B cell (primary cell): Measurements from ENCODE around the gene SOX15. TPM values are rescaled to one million over a fixed set of nuclear protein-coding genes. Genes with fewer than 3 reads are reported as not detected.

Experiments
- ATAC-seq: fragments of 200-7000 bp; cut with Tn5 transposase; one replicate; pipeline ENCODE4 v1.10.0; 2021; ENCODE audit warnings: low read depth, mild to moderate bottlenecking, moderate number of reproducible peaks, moderate library complexity
- CTCF ChIA-PET: fragments of 350-600 bp; sonication (Branson Sonifier 250); formaldehyde crosslinking; loops from one replicate; lab custom pipeline; 2021; ENCODE audit warnings: antibody characterized with exemption, inconsistent platforms; lab: Charles Lee
- POLR2A ChIA-PET: fragments of 350-600 bp; sonication (Branson Sonifier 250); formaldehyde crosslinking; loops from one replicate; lab custom pipeline; 2021; ENCODE audit warnings: antibody characterized with exemption; lab: Charles Lee
- DNase-seq: peaks from one replicate; pipeline ENCODE4 v3.0.0; 2013
- H2AFZ ChIP-seq: 2 replicates; pipeline ENCODE4 v1.6.1; 2012; ENCODE audit warnings: mild to moderate bottlenecking, low read depth, low read length; ENCODE audit not compliant: insufficient read depth, poor library complexity, severe bottlenecking
- H3K27ac ChIP-seq, 2 donors: 1 replicate in 1 of 2; 2 replicates in 1 of 2; pipeline ENCODE4 v1.5.1; 2012 to 2013; ENCODE audit warnings: low read length in 2 of 2, mild to moderate bottlenecking in 2 of 2, moderate library complexity in 1 of 2
- H3K27me3 ChIP-seq, 4 experiments: fragments of 200-600 bp in 1 of 4; sonication (generic) in 1 of 4; replicated peaks in 1 of 4; 1 replicate in 2 of 4; 2 replicates in 2 of 4; pipeline versions ENCODE4 v1.6.1 to v1.7.0; 2013 to 2016; ENCODE audit warnings: low read length in 3 of 4, mild to moderate bottlenecking in 2 of 4, mixed read lengths in 1 of 4, moderate library complexity in 1 of 4; ENCODE audit not compliant: insufficient read depth in 4 of 4, control insufficient read depth in 3 of 4; ENCODE audit errors: control extremely low read depth in 1 of 4
- H3K36me3 ChIP-seq, 2 experiments: replicated peaks in 1 of 2; 1 replicate in 1 of 2; 2 replicates in 1 of 2; pipeline versions ENCODE4 v1.6.1 to v1.7.1; 2013; ENCODE audit warnings: low read length in 1 of 2; ENCODE audit not compliant: insufficient read depth in 2 of 2, control insufficient read depth in 1 of 2; ENCODE audit errors: control extremely low read depth in 1 of 2, extremely low read depth in 1 of 2
- H3K4me1 ChIP-seq, 2 donors: fragments of 200-600 bp in 1 of 2; sonication (generic) in 1 of 2; 1 replicate in 1 of 2; 2 replicates in 1 of 2; pipeline versions ENCODE4 v1.5.1 to v1.6.1; 2013 to 2017; ENCODE audit warnings: low read length in 2 of 2; ENCODE audit not compliant: control insufficient read depth in 2 of 2, insufficient read depth in 2 of 2
- H3K4me2 ChIP-seq: replicated peaks from 2 replicates; pipeline ENCODE3; 2012; ENCODE audit warnings: mild to moderate bottlenecking, low read depth, low read length; ENCODE audit not compliant: poor library complexity, severe bottlenecking
- H3K4me3 ChIP-seq, 5 experiments: fragments of 200-600 bp in 1 of 5; sonication (generic) in 1 of 5; 1 replicate in 3 of 5; 2 replicates in 2 of 5; pipeline versions ENCODE4 v1.5.1 to v1.7.0; 2011 to 2016; ENCODE audit warnings: low read length in 4 of 5, mild to moderate bottlenecking in 4 of 5, low read depth in 2 of 5, control low read depth in 1 of 5, moderate library complexity in 1 of 5; ENCODE audit not compliant: insufficient read depth in 1 of 5; ENCODE audit errors: control extremely low read depth in 1 of 5, extremely low read depth in 1 of 5
- H3K79me2 ChIP-seq: fragments of 200-600 bp; sonication (generic); one replicate; pipeline ENCODE4 v1.6.0; 2016; ENCODE audit warnings: low read length; ENCODE audit not compliant: control insufficient read depth, insufficient read depth
- H3K9ac ChIP-seq: fragments of 200-600 bp; sonication (generic); 2 replicates; pipeline ENCODE4 v1.6.1; 2017; ENCODE audit warnings: mild to moderate bottlenecking, low read length, moderate library complexity
- H3K9me3 ChIP-seq, 3 donors: one replicate each; pipeline versions ENCODE4 v1.6.1 to v1.7.1; 2013; ENCODE audit warnings: low read length in 2 of 3; ENCODE audit not compliant: control insufficient read depth in 2 of 3, insufficient read depth in 1 of 3; ENCODE audit errors: control extremely low read depth in 1 of 3
- H4K20me1 ChIP-seq: 2 replicates; pipeline ENCODE4 v1.6.0; 2012; ENCODE audit warnings: mild to moderate bottlenecking, low read length; ENCODE audit not compliant: insufficient read depth, control insufficient read depth, poor library complexity, severe bottlenecking
- H3K27ac Mint-ChIP-seq: one replicate; pipeline ENCODE4 v1.8.0; 2021; ENCODE audit warnings: mixed read lengths
- H3K27me3 Mint-ChIP-seq: one replicate; pipeline ENCODE4 v1.8.0; 2021; ENCODE audit warnings: mixed read lengths
- H3K4me1 Mint-ChIP-seq: one replicate; pipeline ENCODE4 v1.8.0; 2021; ENCODE audit warnings: mixed read lengths
- H3K4me3 Mint-ChIP-seq: one replicate; pipeline ENCODE4 v1.8.0; 2021; ENCODE audit warnings: mixed read lengths
- H3K9me3 Mint-ChIP-seq: one replicate; pipeline ENCODE4 v1.8.0; 2022; ENCODE audit warnings: mixed read lengths; ENCODE audit not compliant: insufficient read depth
- CTCF ChIP-seq: fragments of 200-600 bp; IDR thresholded peaks from one replicate; pipeline ENCODE4 v1.8.0; 2022; ENCODE audit warnings: antibody characterized with exemption, mild to moderate bottlenecking
- EZH2 ChIP-seq: IDR thresholded peaks from 2 replicates; pipeline ENCODE4 v1.6.1; 2012; ENCODE audit warnings: borderline replicate concordance, low read depth, mild to moderate bottlenecking, moderate library complexity, low read length; ENCODE audit not compliant: insufficient read depth, poor library complexity, severe bottlenecking
- WGBS: methylation state at CpG from one replicate; pipeline ENCODE4 v1.1.5; 2013; ENCODE audit warnings: missing lambda C conversion rate; ENCODE audit not compliant: insufficient coverage; 5-methylcytosine and 5-hydroxymethylcytosine counted together
- intact Hi-C: fragments of 100-400 bp; cut with micrococcal nuclease; formaldehyde crosslinking; loops from one replicate; pipeline ENCODE4 v1.10.0; 2022
- polyA plus RNA-seq: library from polyadenylated mRNA; depleted of rRNA; stranded (reverse); fragments of >200 nt; gene quantifications from 2 replicates; pipeline ENCODE4 v1.2.3, GENCODE V29; 2012
- total RNA-seq, 2 donors: library from RNA; stranded (reverse); fragments of 120-200 nt in 1 of 2; gene quantifications; 1 replicate in 1 of 2; 2 replicates in 1 of 2; pipeline versions ENCODE4 v1.2.3 to v1.2.4, GENCODE V29; 2013 to 2022

Gene SOX15
- total and polyA plus RNA-seq, 2 donors (not counting 1 experiment from before 2014, with no cell fraction given), result 0.18 to 0.96 TPM

- H4K20me1 ChIP-seq, result peaks cover 38% of the 10 kb centered on the region
- intact Hi-C loops, result loop anchor here (10.0 kb wide), 2 partner anchors 535 to 565 kb away; partner anchors contain the start of genes RNASEK and SLC16A11
- H3K4me1 Mint-ChIP-seq, result peaks cover 82% of the 10 kb centered on the region
Measured at GRCh38 chr17:7579834-7580603, 9.9 kb downstream of the SOX15 start.

More at GRCh38 chr17:7579834-7580603, 9.9 kb downstream of the SOX15 start:
- CTCF ChIA-PET, result interaction anchor here (1.0 to 3.9 kb wide), 7 partner anchors 10 to 107 kb away, joined by 3 to 23 read pairs (median 11); partner anchors contain the start of genes SENP3, SOX15, TP53 and WRAP53
- peak overlapping the region; percentile 93 for H3K27ac Mint-ChIP-seq
- peak overlapping the region; percentile 70 to 71 for H3K27ac ChIP-seq
- H3K9me3 ChIP-seq, result no peaks in the 10 kb centered on the region
- peak; percentile 19 for DNase-seq
- peaks cover 46% of the 10 kb centered on the region for H3K79me2 ChIP-seq
- H2AFZ ChIP-seq, result no peak overlapping the region
- H3K9me3 Mint-ChIP-seq, result no peaks in the 10 kb centered on the region
- H3K27me3 Mint-ChIP-seq, result no peaks in the 10 kb centered on the region
- no peak for ATAC-seq
- WGBS, result 65% methylated on average over 8 of the region's 12 CpGs
- TF ChIP-seq CTCF, result no peak
- no peak for TF ChIP-seq EZH2
- H3K4me1 ChIP-seq, result peaks cover 53 to 70% of the 10 kb centered on the region in 2 donors
- POLR2A ChIA-PET, result interaction anchor here (0.5 to 1.4 kb wide), 9 partner anchors 18 to 921 kb away, joined by 3 to 6 read pairs (median 3); partner anchors contain the start of genes ATP1B2, FXR2, NEURL4 and SENP3
- H3K27me3 ChIP-seq, result no peaks in the 10 kb centered on the region
- H3K4me3 ChIP-seq, result peak overlapping the region in 4 of 5 experiments; percentile 4 to 41 (median 21)
- H3K36me3 ChIP-seq, result peaks cover 15 to 46% of the 10 kb centered on the region in 2 experiments
- peak overlapping the region; percentile 80 for H3K4me3 Mint-ChIP-seq
- H3K9ac ChIP-seq, result peak overlapping the region; percentile 19
- peak overlapping the region; percentile 66 for H3K4me2 ChIP-seq
